LNCAP (cell line): Measurements from ENCODE around the gene ADGRG4.

Experiments
- CTCF ChIP-seq: fragments of 450-650 bp; IDR thresholded peaks from 2 replicates; pipeline ENCODE4 v1.5.1; 2017; ENCODE audit warnings: mild to moderate bottlenecking

The ADGRG4 gene

GRCh38 chrX:136387951-136388502, 87.3 kb downstream of the ADGRG4 start:
- no peak for TF ChIP-seq CTCF

GRCh38 chrX:136390921-136391320, 90.2 kb downstream of the ADGRG4 start:
- TF ChIP-seq CTCF = no peak

- TF ChIP-seq CTCF = no peak
Measured at GRCh38 chrX:136395271-136395670, 94.5 kb downstream of the ADGRG4 start.

- no peak for TF ChIP-seq CTCF
Measured at GRCh38 chrX:136397001-136397400, 96.2 kb downstream of the ADGRG4 start.

- no peak for TF ChIP-seq CTCF
Measured at GRCh38 chrX:136405126-136405525, 104.4 kb downstream of the ADGRG4 start.

GRCh38 chrX:136417806-136418205, 117.0 kb downstream of the ADGRG4 start:
- no peak for TF ChIP-seq CTCF

GRCh38 chrX:136421338-136421737, 120.6 kb downstream of the ADGRG4 start:
- TF ChIP-seq CTCF = no peak

GRCh38 chrX:136423724-136424123, 123.0 kb downstream of the ADGRG4 start:
- TF ChIP-seq CTCF = no peak
